ENCODE data around the gene SPACDR.
"Not testable (repeated sequence)": the region's sequence is repeated elsewhere in the genome, so short reads cannot be mapped to it uniquely, and the experiment has no call there.

SPACDR gene

DNA sequence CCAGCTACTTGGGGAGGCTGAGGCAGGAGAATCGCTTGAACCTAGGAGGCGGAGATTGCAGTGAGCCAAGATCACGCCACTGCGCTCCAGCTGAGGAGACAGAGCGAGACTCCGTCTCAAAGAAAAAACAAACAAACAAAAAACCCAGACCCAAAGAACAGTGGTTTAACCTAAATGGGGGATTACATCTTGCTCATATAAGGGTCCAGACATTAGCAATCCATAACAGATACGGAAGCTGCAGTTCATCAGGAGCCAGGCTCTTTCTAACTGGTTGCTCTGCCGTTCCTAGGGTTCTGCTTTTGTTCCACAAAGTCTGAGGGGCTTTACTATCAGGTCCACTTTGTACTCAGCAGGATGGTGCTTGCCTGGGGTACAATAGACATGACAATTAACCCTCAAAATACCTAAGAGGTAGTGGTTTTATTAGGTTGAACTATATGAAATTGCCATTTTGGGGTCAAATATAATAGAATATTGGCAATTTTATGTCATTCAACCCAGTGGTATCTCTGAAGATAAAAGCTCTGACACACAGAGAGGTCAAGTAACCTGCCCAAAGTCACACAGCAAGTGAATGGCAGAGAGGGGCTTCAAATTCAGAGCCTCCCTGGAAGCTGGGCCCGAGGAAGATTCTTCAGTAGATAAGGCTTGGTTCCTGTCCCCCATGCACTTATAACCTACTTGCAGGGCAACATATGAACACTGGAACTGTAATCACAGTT, 41.0 kb upstream of the SPACDR start:
- TF ChIP-seq CTCF (IDR thresholded peaks at IDR 0.05; ENCODE audit: insufficient read depth, low read length, poor library complexity, severe bottlenecking) = no peak
- Histone ChIP-seq H3K4me3 (replicated peaks; ENCODE audit: low read depth, low read length) (no peak overlapping the region), H3K27me3 (replicated peaks; ENCODE audit: control insufficient read depth, insufficient read depth, low read length) (no peaks in the 10 kb centered on the region), H3K36me3 (ENCODE audit: control insufficient read depth, insufficient read depth, low read length) (no peaks in the 10 kb centered on the region)
- no peak for DNase-seq (ENCODE audit: extremely low read depth, insufficient read length)

DNA sequence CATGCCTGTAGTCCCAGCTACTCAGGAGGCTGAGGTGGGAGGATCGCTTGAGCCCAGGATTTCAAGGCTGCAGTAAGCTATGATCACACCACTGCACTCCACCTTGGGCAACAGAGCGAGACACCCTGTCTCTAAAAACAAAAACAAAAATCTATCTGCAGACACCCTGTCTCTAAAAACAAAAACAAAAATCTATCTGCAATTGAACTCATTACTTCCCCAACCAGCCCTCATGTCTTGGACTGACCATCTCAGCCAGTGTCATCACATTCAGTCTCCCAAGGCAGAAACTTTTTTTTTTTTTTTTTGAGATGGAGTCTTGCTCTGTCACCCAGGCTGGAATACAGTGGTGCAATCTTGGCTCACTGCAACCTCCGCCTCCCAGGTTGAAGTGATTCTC, 40.0 kb upstream of the SPACDR start:
- H3K27me3 ChIP-seq (replicated peaks; ENCODE audit: control insufficient read depth, insufficient read depth, low read length); H3K4me3 ChIP-seq (replicated peaks; ENCODE audit: low read depth, low read length); H3K36me3 ChIP-seq (ENCODE audit: control insufficient read depth, insufficient read depth, low read length); DNase-seq (ENCODE audit: extremely low read depth, insufficient read length): not testable (repeated sequence)

DNA sequence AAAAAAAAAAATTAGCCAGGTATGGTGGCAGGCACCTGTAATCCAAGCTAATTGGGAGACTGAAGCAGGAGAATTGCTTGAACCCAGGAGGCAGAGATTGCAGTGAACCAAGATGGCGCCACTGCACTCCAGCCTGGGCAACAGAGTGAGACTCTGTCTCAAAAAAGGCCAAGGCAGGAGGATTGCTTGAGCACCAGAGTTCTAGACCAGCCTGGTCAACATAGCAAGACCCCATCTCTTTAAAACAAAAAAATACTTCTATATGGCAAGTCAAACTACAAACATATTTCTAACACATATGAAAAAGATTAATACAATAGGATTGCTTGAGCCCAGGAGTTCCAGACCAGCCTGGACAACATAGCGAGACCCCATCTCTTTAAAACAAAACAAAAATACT, 36.7 kb upstream of the SPACDR start:
- not testable (repeated sequence) for H3K27me3 ChIP-seq (replicated peaks; ENCODE audit: control insufficient read depth, insufficient read depth, low read length); H3K36me3 ChIP-seq (ENCODE audit: control insufficient read depth, insufficient read depth, low read length); H3K4me3 ChIP-seq (replicated peaks; ENCODE audit: low read depth, low read length); DNase-seq (ENCODE audit: extremely low read depth, insufficient read length)

DNA sequence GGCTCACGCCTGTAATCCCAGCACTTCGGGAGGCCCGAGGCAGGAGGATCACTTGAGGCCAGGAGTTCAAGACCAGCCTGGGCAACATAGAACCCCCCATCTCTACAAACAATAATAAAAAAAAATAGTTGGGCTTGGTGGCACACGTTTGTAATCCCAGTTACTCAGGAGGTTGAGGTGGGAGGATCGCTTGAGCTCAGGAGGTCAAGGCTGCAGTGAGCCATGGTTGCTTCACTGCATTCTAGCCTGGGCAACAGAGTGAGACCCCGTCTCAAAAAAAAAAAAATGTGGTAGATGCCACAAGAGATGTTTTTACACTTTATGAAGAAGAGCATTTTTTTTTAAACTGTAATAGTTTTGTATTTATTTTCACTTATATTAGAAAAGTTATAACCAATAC, 32.4 kb upstream of the SPACDR start:
- TF ChIP-seq CTCF (IDR thresholded peaks at IDR 0.05; ENCODE audit: insufficient read depth, low read length, poor library complexity, severe bottlenecking) = no peak
- no peaks in the 10 kb centered on the region for H3K27me3 ChIP-seq (replicated peaks; ENCODE audit: control insufficient read depth, insufficient read depth, low read length)
- DNase-seq (ENCODE audit: extremely low read depth, insufficient read length) = no peak
- no peak overlapping the region for H3K4me3 ChIP-seq (replicated peaks; ENCODE audit: low read depth, low read length)
- no peaks in the 10 kb centered on the region for H3K36me3 ChIP-seq (ENCODE audit: control insufficient read depth, insufficient read depth, low read length)

DNA sequence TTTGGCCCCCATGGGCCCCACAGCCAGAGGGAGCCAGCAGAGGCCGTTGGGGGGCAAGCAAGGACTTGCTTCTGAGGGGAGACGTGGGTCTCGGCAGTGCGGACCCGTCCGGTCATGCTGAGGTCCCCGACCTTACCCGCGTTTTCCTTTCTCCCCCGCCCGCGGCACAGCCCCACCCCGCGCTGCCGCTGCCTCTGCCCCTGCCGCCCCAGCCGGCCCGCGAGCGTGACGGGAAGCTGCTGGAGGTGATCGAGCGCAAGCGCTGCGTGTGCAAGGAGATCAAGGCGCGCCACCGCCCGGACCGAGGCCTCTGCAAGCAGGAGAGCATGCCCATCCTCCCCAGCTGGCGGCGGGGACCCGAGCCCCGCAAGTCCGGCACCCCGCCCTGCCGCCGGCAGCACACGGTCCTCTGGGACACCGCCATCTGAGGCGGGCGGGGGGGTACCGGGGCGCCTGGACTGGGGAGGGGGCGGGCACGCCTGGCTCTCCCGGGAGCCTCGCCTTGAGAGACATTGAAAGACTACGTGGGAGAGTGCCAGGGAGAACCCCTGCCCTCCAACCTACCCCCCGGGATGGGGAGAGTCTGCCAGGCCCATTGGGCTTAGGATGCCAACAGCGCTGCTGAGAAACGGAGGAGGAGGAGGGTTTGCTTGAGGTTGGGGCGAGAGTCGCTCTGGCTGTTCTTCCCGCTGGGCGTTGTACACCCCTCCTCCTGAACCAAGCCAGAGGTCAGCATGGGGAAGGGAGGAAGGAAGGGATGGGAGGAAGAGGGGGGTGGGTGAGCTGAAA, 29.6 kb upstream of the SPACDR start:
- no peaks in the 10 kb centered on the region for H3K36me3 ChIP-seq (ENCODE audit: control insufficient read depth, insufficient read depth, low read length)
- DNase-seq (ENCODE audit: extremely low read depth, insufficient read length) = peak; percentile 67
- H3K27me3 ChIP-seq (replicated peaks; ENCODE audit: control insufficient read depth, insufficient read depth, low read length) = no peaks in the 10 kb centered on the region
- TF ChIP-seq CTCF (IDR thresholded peaks at IDR 0.05; ENCODE audit: insufficient read depth, low read length, poor library complexity, severe bottlenecking) = peak; percentile 38
- H3K4me3 ChIP-seq (replicated peaks; ENCODE audit: low read depth, low read length) = peak overlapping the region; percentile 48

DNA sequence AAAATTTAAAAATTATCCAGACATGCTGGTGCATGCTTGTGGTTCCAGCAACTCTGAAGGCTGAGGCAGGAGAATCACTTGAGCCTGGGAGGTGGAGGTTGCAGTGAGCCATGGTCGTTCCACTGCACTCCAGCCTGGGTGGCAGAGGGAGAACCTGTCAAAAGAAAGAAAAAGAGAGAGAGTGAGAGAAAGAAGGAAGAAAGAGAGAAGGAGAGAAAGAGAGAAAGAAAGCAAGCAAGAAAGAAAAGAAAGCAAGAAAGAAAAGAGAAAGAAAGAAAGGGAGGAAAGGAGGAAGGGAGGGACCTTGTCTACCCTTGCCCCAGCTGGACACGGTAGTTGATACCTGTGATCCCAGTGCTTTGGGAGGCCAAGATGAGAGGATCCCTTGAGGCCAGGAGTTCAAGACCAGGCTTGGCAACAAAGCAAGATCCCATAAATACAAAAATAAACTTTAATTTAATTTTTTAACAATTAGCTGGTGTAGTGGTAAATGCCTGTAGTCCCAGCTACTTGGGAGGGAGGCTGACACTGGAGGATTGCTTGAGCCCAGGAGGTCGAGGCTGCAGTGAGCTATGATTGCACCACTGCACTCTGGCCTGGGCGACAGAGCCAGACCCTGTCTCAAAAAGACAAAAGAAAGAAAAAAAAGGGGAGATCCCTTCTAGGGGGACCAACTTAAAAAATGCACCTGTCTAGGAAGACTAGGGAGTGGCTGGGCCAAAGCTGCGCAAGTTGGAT, 28.8 kb upstream of the SPACDR start:
- no peaks in the 10 kb centered on the region for H3K27me3 ChIP-seq (replicated peaks; ENCODE audit: control insufficient read depth, insufficient read depth, low read length)
- TF ChIP-seq CTCF (IDR thresholded peaks at IDR 0.05; ENCODE audit: insufficient read depth, low read length, poor library complexity, severe bottlenecking) = no peak
- no peak for DNase-seq (ENCODE audit: extremely low read depth, insufficient read length)
- no peaks in the 10 kb centered on the region for H3K36me3 ChIP-seq (ENCODE audit: control insufficient read depth, insufficient read depth, low read length)
- H3K4me3 ChIP-seq (replicated peaks; ENCODE audit: low read depth, low read length) = peak overlapping the region; percentile 48

All from GM06990 (cell line).